SK-N-SH treated with all-trans-retinoic acid at 6 μM for 48 hours (cell line): Measurements from ENCODE around the gene HDAC5.

Experiments used
- ATAC-seq: fragments of 200-7000 bp; cut with Tn5 transposase; 3 replicates; pipeline ENCODE4 v1.9.1; 2020; ENCODE audit warnings: mild to moderate bottlenecking, moderate library complexity
- ARNTL ChIP-seq: fragments of 450-650 bp; formaldehyde crosslinking; IDR thresholded peaks from 2 replicates; pipeline ENCODE4 v1.5.0; 2020; ENCODE audit warnings: low read depth, mild to moderate bottlenecking, moderate library complexity, borderline replicate concordance
- BACH2 ChIP-seq: fragments of 250-450 bp; sonication (Bioruptor Pico); IDR thresholded peaks from 2 replicates; pipeline ENCODE4 v1.9.0; 2021; ENCODE audit warnings: mild to moderate bottlenecking, borderline replicate concordance
- CSDC2 ChIP-seq: fragments of 250-450 bp; sonication (Bioruptor Pico); IDR thresholded peaks from 2 replicates; pipeline ENCODE4 v1.5.0; 2020; ENCODE audit warnings: mild to moderate bottlenecking, moderate library complexity
- ESRRG ChIP-seq: fragments of 250-450 bp; sonication (Bioruptor Pico); IDR thresholded peaks from 2 replicates; pipeline ENCODE4 v1.6.1; 2021; ENCODE audit warnings: mild to moderate bottlenecking
- GLIS3 ChIP-seq: fragments of 250-450 bp; sonication (Bioruptor Pico); IDR thresholded peaks from 2 replicates; pipeline ENCODE4 v1.5.0; 2020; ENCODE audit warnings: mild to moderate bottlenecking, moderate library complexity
- ISL1 ChIP-seq: fragments of 250-450 bp; sonication (Bioruptor Pico); IDR thresholded peaks from 2 replicates; pipeline ENCODE4 v2.1.2; 2022; ENCODE audit warnings: mild to moderate bottlenecking, moderate library complexity
- OSR1 ChIP-seq: fragments of 250-450 bp; sonication (Bioruptor Pico); IDR thresholded peaks from 2 replicates; pipeline ENCODE4 v1.8.0; 2022; ENCODE audit warnings: moderate library complexity, mild to moderate bottlenecking, inconsistent platforms
- PPARA ChIP-seq: fragments of 250-450 bp; sonication (Bioruptor Pico); IDR thresholded peaks from 2 replicates; pipeline ENCODE4 v1.5.0; 2020; ENCODE audit warnings: mild to moderate bottlenecking, borderline replicate concordance
- RARB ChIP-seq: fragments of 250-450 bp; sonication (Bioruptor Pico); IDR thresholded peaks from 2 replicates; pipeline ENCODE4 v1.8.0; 2021; ENCODE audit warnings: mild to moderate bottlenecking, moderate library complexity
- SNAI2 ChIP-seq: fragments of 250-450 bp; sonication (Bioruptor Pico); IDR thresholded peaks from 2 replicates; pipeline ENCODE4 v1.5.0; 2020; ENCODE audit warnings: mild to moderate bottlenecking, moderate library complexity
- TCF4 ChIP-seq: fragments of 250-450 bp; sonication (Bioruptor Pico); IDR thresholded peaks from 2 replicates; pipeline ENCODE4 v1.8.0; 2021; ENCODE audit warnings: mild to moderate bottlenecking, moderate library complexity, borderline replicate concordance
- TOX ChIP-seq: fragments of 250-450 bp; sonication (Bioruptor Pico); IDR thresholded peaks from 2 replicates; pipeline ENCODE4 v1.8.0; 2021; ENCODE audit warnings: mild to moderate bottlenecking, moderate library complexity, borderline replicate concordance
- ZC3H10 ChIP-seq: fragments of 250-450 bp; sonication (Bioruptor Pico); IDR thresholded peaks from 2 replicates; pipeline ENCODE4 v1.5.1; 2021; ENCODE audit warnings: mild to moderate bottlenecking, moderate library complexity
- ZFP30 ChIP-seq: fragments of 450-650 bp; formaldehyde crosslinking; IDR thresholded peaks from 2 replicates; pipeline ENCODE4 v1.5.0; 2022; ENCODE audit warnings: mild to moderate bottlenecking, moderate library complexity
- ZNF565 ChIP-seq: fragments of 450-650 bp; formaldehyde crosslinking; conservative IDR thresholded peaks from 2 replicates; pipeline ENCODE4 v1.5.0; 2020; ENCODE audit warnings: low read depth, mild to moderate bottlenecking, moderate library complexity
- ZNF70 ChIP-seq: fragments of 450-650 bp; formaldehyde crosslinking; IDR thresholded peaks from 2 replicates; pipeline ENCODE4 v1.5.0; 2020; ENCODE audit warnings: mild to moderate bottlenecking, moderate library complexity
- ZNF8 ChIP-seq: fragments of 450-650 bp; formaldehyde crosslinking; IDR thresholded peaks from 2 replicates; pipeline ENCODE4 v1.5.0; 2020; ENCODE audit warnings: mild to moderate bottlenecking, moderate library complexity
- TF ChIP-seq, protein P1 (sequence below): fragments of 250-450 bp; sonication (Bioruptor Pico); IDR thresholded peaks from 2 replicates; pipeline ENCODE4 v1.8.0; 2020; ENCODE audit warnings: mild to moderate bottlenecking, moderate library complexity, borderline replicate concordance
- TF ChIP-seq, protein P2 (sequence below): fragments of 250-450 bp; sonication (Bioruptor Pico); IDR thresholded peaks from 2 replicates; pipeline ENCODE4 v1.5.1; 2021; ENCODE audit warnings: mild to moderate bottlenecking, moderate library complexity
- TF ChIP-seq, protein P3 (sequence below): fragments of 250-450 bp; sonication (Bioruptor Pico); IDR thresholded peaks from 2 replicates; pipeline ENCODE4 v1.5.1; 2020; ENCODE audit warnings: low read depth, mild to moderate bottlenecking, moderate library complexity
- TF ChIP-seq, protein P4 (sequence below): fragments of 250-450 bp; sonication (Bioruptor Pico); IDR thresholded peaks from 2 replicates; pipeline ENCODE4 v1.5.0; 2020; ENCODE audit warnings: mild to moderate bottlenecking, moderate library complexity
- TF ChIP-seq, protein P5 (sequence below): fragments of 250-450 bp; sonication (Bioruptor Pico); IDR thresholded peaks from 2 replicates; pipeline ENCODE4 v1.8.0; 2021; ENCODE audit warnings: low read depth, mild to moderate bottlenecking, moderate library complexity, borderline replicate concordance

Gene HDAC5

DNA sequence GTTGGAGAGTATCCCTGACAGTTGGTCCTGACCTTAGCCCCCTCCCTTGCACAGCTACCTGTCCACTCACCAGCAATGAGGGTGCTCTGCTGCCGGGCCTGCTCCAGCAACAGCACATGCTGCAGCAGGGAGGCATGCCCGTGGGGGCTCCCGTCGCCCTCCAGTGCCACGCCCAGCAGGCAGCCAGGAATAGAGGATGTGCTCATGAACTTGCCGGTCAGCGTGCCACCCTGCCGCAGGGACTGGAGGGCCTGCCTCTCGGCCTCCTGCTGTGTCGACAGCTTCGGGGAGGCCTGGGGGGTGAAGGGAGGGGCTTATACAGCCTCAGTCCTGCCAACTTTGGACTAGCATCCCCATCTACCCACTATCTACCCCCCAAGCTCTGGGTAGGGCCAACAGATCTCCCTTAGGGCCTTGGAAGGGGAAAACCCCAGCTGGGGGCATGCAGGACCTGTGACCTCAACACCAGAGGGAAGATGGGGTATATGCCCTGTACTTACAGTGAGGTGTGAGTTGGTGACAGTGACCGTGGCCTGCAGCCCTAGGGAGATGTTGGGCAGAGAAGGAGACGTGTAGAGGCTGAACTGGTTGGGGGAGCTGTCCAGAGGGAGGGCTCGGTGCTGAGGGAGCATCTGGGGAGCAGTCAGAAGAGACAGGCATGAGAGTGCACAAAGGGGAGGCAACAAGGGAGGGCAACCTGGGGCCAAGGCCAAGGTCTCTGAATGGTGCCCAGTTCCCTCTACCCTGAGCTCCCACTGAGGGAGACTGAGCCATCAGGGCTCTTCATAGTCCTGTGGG is 32.0 kb downstream of the HDAC5 start:
- no peak for ATAC-seq
- TF ChIP-seq, protein P1, sequence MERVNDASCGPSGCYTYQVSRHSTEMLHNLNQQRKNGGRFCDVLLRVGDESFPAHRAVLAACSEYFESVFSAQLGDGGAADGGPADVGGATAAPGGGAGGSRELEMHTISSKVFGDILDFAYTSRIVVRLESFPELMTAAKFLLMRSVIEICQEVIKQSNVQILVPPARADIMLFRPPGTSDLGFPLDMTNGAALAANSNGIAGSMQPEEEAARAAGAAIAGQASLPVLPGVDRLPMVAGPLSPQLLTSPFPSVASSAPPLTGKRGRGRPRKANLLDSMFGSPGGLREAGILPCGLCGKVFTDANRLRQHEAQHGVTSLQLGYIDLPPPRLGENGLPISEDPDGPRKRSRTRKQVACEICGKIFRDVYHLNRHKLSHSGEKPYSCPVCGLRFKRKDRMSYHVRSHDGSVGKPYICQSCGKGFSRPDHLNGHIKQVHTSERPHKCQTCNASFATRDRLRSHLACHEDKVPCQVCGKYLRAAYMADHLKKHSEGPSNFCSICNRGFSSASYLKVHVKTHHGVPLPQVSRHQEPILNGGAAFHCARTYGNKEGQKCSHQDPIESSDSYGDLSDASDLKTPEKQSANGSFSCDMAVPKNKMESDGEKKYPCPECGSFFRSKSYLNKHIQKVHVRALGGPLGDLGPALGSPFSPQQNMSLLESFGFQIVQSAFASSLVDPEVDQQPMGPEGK (CRISPR knock-in tag) = no peak
- TF ChIP-seq ZNF565 = no peak
- TF ChIP-seq BACH2 (CRISPR knock-in tag) = no peak
- no peak for TF ChIP-seq CSDC2
- no peak for TF ChIP-seq ZFP30 (CRISPR knock-in tag)
- TF ChIP-seq TOX (CRISPR knock-in tag) = no peak
- TF ChIP-seq ZC3H10 (CRISPR knock-in tag) = no peak
- no peak for TF ChIP-seq PPARA (CRISPR knock-in tag)
- TF ChIP-seq, protein P2, sequence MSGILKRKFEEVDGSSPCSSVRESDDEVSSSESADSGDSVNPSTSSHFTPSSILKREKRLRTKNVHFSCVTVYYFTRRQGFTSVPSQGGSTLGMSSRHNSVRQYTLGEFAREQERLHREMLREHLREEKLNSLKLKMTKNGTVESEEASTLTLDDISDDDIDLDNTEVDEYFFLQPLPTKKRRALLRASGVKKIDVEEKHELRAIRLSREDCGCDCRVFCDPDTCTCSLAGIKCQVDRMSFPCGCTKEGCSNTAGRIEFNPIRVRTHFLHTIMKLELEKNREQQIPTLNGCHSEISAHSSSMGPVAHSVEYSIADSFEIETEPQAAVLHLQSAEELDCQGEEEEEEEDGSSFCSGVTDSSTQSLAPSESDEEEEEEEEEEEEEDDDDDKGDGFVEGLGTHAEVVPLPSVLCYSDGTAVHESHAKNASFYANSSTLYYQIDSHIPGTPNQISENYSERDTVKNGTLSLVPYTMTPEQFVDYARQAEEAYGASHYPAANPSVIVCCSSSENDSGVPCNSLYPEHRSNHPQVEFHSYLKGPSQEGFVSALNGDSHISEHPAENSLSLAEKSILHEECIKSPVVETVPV (CRISPR knock-in tag) = no peak
- TF ChIP-seq GLIS3 (CRISPR knock-in tag) = no peak
- no peak for TF ChIP-seq ARNTL (CRISPR knock-in tag)
- TF ChIP-seq RARB = no peak
- TF ChIP-seq TCF4 (CRISPR knock-in tag) = no peak
- no peak for TF ChIP-seq SNAI2 (CRISPR knock-in tag)
- TF ChIP-seq, protein P3, sequence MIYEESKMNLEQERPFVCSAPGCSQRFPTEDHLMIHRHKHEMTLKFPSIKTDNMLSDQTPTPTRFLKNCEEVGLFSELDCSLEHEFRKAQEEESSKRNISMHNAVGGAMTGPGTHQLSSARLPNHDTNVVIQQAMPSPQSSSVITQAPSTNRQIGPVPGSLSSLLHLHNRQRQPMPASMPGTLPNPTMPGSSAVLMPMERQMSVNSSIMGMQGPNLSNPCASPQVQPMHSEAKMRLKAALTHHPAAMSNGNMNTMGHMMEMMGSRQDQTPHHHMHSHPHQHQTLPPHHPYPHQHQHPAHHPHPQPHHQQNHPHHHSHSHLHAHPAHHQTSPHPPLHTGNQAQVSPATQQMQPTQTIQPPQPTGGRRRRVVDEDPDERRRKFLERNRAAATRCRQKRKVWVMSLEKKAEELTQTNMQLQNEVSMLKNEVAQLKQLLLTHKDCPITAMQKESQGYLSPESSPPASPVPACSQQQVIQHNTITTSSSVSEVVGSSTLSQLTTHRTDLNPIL = no peak
- TF ChIP-seq ESRRG = no peak
- no peak for TF ChIP-seq ISL1 (CRISPR knock-in tag)
- TF ChIP-seq OSR1 (CRISPR knock-in tag) = no peak
- TF ChIP-seq, protein P4, sequence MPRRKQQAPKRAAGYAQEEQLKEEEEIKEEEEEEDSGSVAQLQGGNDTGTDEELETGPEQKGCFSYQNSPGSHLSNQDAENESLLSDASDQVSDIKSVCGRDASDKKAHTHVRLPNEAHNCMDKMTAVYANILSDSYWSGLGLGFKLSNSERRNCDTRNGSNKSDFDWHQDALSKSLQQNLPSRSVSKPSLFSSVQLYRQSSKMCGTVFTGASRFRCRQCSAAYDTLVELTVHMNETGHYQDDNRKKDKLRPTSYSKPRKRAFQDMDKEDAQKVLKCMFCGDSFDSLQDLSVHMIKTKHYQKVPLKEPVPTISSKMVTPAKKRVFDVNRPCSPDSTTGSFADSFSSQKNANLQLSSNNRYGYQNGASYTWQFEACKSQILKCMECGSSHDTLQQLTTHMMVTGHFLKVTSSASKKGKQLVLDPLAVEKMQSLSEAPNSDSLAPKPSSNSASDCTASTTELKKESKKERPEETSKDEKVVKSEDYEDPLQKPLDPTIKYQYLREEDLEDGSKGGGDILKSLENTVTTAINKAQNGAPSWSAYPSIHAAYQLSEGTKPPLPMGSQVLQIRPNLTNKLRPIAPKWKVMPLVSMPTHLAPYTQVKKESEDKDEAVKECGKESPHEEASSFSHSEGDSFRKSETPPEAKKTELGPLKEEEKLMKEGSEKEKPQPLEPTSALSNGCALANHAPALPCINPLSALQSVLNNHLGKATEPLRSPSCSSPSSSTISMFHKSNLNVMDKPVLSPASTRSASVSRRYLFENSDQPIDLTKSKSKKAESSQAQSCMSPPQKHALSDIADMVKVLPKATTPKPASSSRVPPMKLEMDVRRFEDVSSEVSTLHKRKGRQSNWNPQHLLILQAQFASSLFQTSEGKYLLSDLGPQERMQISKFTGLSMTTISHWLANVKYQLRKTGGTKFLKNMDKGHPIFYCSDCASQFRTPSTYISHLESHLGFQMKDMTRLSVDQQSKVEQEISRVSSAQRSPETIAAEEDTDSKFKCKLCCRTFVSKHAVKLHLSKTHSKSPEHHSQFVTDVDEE (CRISPR knock-in tag) = no peak

DNA sequence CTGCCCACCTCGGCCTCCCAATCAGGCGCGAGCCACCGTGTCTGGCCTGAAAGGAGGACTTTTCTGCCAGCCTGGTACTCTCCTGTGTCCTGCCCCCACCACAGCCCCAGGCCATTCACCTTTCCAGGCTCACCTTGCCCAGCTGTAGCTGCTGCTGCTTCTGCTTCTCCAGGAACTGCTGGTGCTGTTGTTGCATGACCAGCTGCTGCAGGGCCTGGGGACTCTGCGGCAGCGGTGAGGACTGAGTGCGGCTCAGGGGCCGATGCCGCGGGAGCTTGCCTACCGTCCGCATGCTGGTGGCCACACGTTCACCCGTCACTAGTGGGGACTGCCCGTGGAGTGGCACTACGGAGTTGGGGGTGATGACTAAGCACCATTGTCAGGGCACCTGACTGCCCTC is 35.2 kb downstream of the HDAC5 start:
- no peak for ATAC-seq
- TF ChIP-seq SNAI2 (CRISPR knock-in tag) (no peak), RARB (no peak), BACH2 (CRISPR knock-in tag) (no peak), ESRRG (no peak), PPARA (CRISPR knock-in tag) (no peak), GLIS3 (CRISPR knock-in tag) (no peak), ZFP30 (CRISPR knock-in tag) (no peak), ZNF70 (CRISPR knock-in tag) (no peak), ZNF565 (no peak), TCF4 (CRISPR knock-in tag) (no peak), ZNF8 (CRISPR knock-in tag) (no peak), CSDC2 (no peak), ISL1 (CRISPR knock-in tag) (no peak), ARNTL (CRISPR knock-in tag) (no peak)
- TF ChIP-seq, protein P4 (CRISPR knock-in tag) = no peak
- TF ChIP-seq, protein P1 (CRISPR knock-in tag) = no peak
- TF ChIP-seq, protein P2 (CRISPR knock-in tag) = no peak
- TF ChIP-seq, protein P5, sequence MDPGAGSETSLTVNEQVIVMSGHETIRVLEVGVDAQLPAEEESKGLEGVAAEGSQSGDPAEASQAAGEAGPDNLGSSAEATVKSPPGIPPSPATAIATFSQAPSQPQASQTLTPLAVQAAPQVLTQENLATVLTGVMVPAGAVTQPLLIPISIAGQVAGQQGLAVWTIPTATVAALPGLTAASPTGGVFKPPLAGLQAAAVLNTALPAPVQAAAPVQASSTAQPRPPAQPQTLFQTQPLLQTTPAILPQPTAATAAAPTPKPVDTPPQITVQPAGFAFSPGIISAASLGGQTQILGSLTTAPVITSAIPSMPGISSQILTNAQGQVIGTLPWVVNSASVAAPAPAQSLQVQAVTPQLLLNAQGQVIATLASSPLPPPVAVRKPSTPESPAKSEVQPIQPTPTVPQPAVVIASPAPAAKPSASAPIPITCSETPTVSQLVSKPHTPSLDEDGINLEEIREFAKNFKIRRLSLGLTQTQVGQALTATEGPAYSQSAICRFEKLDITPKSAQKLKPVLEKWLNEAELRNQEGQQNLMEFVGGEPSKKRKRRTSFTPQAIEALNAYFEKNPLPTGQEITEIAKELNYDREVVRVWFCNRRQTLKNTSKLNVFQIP (CRISPR knock-in tag) = no peak
